Activated T-helper 17 cell treated with anti-CD3 and anti-CD28 coated beads, Interleukin-2, amount 50 U/mL, for 72 hours (primary cell): ENCODE results near the gene MX2. TPM values are rescaled to one million over a fixed set of nuclear protein-coding genes. Genes with fewer than 3 reads are reported as not detected.

Experiments used
- ATAC-seq: fragments of 150-1000 bp; cut with Tn5 transposase; replicated peaks from 2 replicates; pipeline ENCODE4 v1.10.0; 2021; ENCODE audit warnings: mild to moderate bottlenecking, moderate library complexity
- H3K27ac Mint-ChIP-seq: one replicate; pipeline ENCODE4 v1.8.0; 2022; ENCODE audit warnings: mixed read lengths
- H3K27me3 Mint-ChIP-seq: one replicate; pipeline ENCODE4 v1.8.0; 2022; ENCODE audit warnings: mixed read lengths
- H3K36me3 Mint-ChIP-seq: one replicate; pipeline ENCODE4 v1.8.0; 2022; ENCODE audit warnings: low read depth, mild to moderate bottlenecking, mixed read lengths
- H3K4me1 Mint-ChIP-seq: one replicate; pipeline ENCODE4 v1.8.0; 2022; ENCODE audit warnings: mixed read lengths
- H3K4me3 Mint-ChIP-seq: one replicate; pipeline ENCODE4 v1.8.0; 2022; ENCODE audit warnings: mild to moderate bottlenecking, mixed read lengths
- H3K9me3 Mint-ChIP-seq: one replicate; pipeline ENCODE4 v1.8.0; 2022; ENCODE audit warnings: mixed read lengths
- total RNA-seq, 2 donors: library from RNA; stranded (reverse); gene quantifications; one replicate each; pipeline ENCODE4 v1.2.3, GENCODE V29; 2022

The MX2 gene
- total RNA-seq, 2 donors from 2014 or later, result 13.0 to 59.1 TPM

DNA sequence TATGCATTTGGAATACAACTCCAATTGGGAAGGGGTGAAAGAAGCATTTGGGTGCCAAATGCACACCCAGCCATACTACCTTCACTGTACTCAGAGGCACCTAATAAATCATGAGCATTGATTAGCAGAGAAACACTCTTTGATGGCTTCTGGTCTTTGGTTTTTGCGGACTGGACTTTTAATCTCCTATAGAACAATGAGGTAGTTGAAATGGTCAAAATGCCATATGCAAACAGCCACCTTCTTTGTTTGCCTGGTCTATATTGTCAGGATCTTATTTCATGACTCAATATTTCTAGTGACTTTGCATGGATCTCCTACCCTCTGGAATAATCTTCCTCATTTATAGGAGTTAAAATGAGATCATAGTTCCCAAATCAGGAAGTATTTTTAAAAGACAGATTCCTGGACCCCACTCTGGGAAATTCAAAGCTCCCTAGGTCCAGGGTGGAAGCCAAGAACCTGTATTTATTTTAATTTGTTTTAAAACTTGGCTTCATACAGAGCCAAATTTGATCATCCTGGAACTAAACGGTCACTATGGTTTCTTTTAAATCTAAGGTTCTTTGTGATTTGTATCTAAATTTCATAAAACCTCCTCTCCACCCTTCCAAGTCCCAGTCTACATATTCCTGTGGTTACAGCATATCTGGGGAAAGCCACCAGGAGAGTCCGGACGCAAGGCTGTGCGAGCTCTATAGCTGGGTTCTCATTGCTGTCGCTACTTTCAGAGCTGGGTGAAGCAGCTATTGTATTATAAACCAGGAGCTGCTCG, 36.5 kb upstream of the MX2 start:
- no peak overlapping the region for H3K4me3 Mint-ChIP-seq
- H3K27ac Mint-ChIP-seq, result no peak overlapping the region
- H3K9me3 Mint-ChIP-seq, result no peaks in the 10 kb centered on the region
- H3K27me3 Mint-ChIP-seq, result peaks cover 8% of the 10 kb centered on the region
- ATAC-seq, result no peak
- H3K4me1 Mint-ChIP-seq, result peaks cover 5% of the 10 kb centered on the region
- no peaks in the 10 kb centered on the region for H3K36me3 Mint-ChIP-seq

DNA sequence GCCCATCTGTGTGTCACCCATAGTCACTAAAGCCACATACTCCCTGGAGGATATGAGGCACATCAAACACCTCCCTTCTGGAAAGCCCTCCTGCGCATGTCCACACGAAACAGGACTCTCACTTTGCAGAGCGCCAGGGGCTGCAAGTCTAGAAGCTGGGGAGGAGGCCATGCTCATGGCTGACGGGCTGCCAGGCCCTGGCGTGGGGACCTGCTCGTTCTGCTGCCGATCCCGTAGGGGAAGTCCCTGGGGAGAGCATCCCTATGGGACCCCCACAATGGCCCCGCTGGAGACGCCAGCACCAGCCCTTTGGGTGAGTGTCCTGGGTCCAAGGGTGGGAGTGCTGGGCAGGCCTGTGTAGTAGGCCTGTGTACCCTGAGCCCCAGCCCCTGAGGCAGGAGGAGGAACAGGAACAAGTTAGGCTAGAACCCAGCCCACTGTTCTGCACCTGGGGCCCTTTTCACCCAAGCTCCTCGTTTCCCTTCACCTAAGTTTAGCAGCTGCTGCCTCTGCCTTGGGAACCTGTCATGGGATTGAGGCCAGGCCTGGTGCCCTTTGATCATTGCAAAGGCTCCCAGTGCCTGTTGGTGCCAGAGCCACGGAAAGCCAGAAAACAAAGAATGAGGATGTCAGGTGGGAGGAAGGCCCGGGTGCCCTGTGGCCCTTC, 35.3 kb upstream of the MX2 start:
- Mint-ChIP-seq H3K4me1 (peaks cover 5% of the 10 kb centered on the region), H3K36me3 (no peaks in the 10 kb centered on the region), H3K9me3 (no peaks in the 10 kb centered on the region), H3K4me3 (no peak overlapping the region), H3K27ac (no peak overlapping the region), H3K27me3 (peaks cover 5% of the 10 kb centered on the region)
- ATAC-seq, result no peak

GRCh38 chr21:41327753-41328152, 34.1 kb upstream of the MX2 start:
- Mint-ChIP-seq H3K4me3 (no peak overlapping the region), H3K27me3 (no peaks in the 10 kb centered on the region), H3K9me3 (no peaks in the 10 kb centered on the region), H3K27ac (no peak overlapping the region), H3K4me1 (no peaks in the 10 kb centered on the region), H3K36me3 (no peaks in the 10 kb centered on the region)
- no peak for ATAC-seq

DNA sequence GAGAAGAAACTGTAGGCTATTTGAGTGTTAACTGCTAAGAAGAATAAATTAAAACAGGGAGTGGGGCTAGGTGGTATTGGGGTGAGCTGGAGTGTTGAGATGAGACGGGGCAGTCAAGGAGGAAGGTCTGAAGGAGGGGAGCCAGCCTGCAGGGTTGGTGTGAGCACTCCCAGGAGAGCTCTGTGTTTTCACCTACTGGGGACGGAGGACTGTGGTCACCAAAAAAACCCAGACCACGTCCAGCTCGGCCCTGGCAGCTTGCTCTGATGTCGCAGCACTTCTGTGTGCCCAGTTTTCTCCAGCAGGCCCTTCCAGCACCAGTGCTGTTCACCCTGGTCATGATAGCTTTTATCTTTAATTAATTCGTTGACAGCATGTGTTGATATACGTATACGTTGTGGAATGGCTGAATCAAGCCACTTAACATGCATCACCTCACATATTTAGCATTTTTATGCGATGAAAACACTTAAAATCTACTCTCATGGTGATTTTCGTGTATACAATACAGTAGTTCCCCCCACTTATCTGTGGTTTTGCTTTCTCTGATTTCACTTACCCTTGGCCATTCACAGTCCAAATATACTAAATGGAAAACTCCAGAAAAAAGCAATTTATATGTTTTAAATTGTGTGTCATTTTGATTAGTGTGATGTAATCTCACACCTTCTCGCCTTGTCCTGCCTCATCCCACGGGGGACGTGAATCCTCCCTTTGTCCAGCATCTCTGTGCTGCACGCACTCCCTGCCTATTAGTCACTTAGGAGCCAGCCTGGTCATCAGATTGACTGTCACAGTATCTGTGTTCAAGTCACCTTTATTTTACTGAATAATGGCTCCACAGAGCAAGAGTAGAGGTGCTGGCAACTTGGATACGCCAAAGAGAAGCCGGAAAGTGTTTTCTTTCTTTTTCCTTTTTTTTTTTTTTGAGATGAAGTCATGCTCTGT, 32.9 kb upstream of the MX2 start:
- H3K27me3 Mint-ChIP-seq, result peaks cover 6% of the 10 kb centered on the region
- H3K36me3 Mint-ChIP-seq, result no peaks in the 10 kb centered on the region
- H3K4me3 Mint-ChIP-seq, result no peak overlapping the region
- ATAC-seq, result no peak
- H3K9me3 Mint-ChIP-seq, result peaks cover 6% of the 10 kb centered on the region
- H3K27ac Mint-ChIP-seq, result no peak overlapping the region
- no peaks in the 10 kb centered on the region for H3K4me1 Mint-ChIP-seq

DNA sequence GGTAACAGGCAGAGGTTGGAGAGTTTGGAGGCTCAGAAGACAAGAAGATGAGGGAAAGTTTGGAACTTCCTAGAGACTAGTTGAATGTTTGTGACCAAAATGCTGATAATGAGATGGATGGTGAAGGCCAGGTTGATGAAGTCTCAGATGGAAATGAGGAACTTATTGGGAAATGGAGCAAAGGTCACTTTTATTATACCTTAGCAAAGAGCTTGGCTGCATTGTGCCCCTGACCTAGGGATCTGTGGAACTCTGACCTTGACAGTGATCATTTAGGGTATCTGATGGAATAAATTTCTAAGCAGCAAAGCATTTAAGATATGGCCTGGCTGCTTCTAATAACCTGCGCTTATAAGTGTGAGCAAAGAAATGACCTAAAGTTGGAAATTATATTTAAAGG, 28.1 kb upstream of the MX2 start:
- peaks cover 6% of the 10 kb centered on the region for H3K9me3 Mint-ChIP-seq
- no peak for ATAC-seq
- H3K4me1 Mint-ChIP-seq, result no peaks in the 10 kb centered on the region
- H3K27me3 Mint-ChIP-seq, result peaks cover 6% of the 10 kb centered on the region
- H3K27ac Mint-ChIP-seq, result no peak overlapping the region
- H3K4me3 Mint-ChIP-seq, result no peak overlapping the region
- no peaks in the 10 kb centered on the region for H3K36me3 Mint-ChIP-seq

- Mint-ChIP-seq H3K4me1 (no peaks in the 10 kb centered on the region), H3K27ac (no peak overlapping the region), H3K36me3 (no peaks in the 10 kb centered on the region), H3K4me3 (no peak overlapping the region), H3K9me3 (peaks cover 6% of the 10 kb centered on the region), H3K27me3 (peaks cover 11% of the 10 kb centered on the region)
- ATAC-seq, result no peak
Measured at GRCh38 chr21:41337515-41337914, 24.3 kb upstream of the MX2 start.

GRCh38 chr21:41338455-41338854, 23.4 kb upstream of the MX2 start:
- Mint-ChIP-seq H3K4me1 (no peaks in the 10 kb centered on the region), H3K9me3 (peaks cover 5% of the 10 kb centered on the region), H3K27me3 (peaks cover 13% of the 10 kb centered on the region), H3K4me3 (no peak overlapping the region), H3K36me3 (no peaks in the 10 kb centered on the region), H3K27ac (no peak overlapping the region)
- ATAC-seq, result no peak

DNA sequence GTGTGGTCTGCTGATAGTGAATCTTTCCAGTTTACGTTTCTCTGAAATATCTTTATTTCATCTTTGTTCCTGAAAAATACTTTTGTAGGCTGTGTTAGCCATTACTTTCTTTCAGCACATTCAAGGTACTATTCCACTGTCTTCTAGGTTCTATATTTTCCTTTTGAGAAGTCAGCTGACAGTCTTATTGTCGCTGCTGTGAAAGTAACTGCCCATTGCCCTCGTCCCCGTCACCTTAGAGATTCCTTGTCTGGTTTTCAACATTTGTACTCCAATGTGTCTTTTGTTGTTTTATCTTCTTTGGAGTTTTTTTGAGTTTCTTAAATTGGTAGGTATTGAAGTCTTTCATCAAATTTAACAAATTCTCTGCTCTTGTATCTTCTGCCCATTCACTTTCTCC, 19.8 kb upstream of the MX2 start:
- no peaks in the 10 kb centered on the region for H3K9me3 Mint-ChIP-seq
- no peak overlapping the region for H3K4me3 Mint-ChIP-seq
- H3K4me1 Mint-ChIP-seq, result no peaks in the 10 kb centered on the region
- ATAC-seq, result no peak
- H3K27me3 Mint-ChIP-seq, result peaks cover 12% of the 10 kb centered on the region
- H3K27ac Mint-ChIP-seq, result no peak overlapping the region
- no peaks in the 10 kb centered on the region for H3K36me3 Mint-ChIP-seq

GRCh38 chr21:41344146-41344545, 17.7 kb upstream of the MX2 start:
- ATAC-seq, result no peak
- peaks cover 12% of the 10 kb centered on the region for H3K27me3 Mint-ChIP-seq
- H3K4me3 Mint-ChIP-seq, result no peak overlapping the region
- no peak overlapping the region for H3K27ac Mint-ChIP-seq
- no peaks in the 10 kb centered on the region for H3K4me1 Mint-ChIP-seq
- H3K36me3 Mint-ChIP-seq, result no peaks in the 10 kb centered on the region
- H3K9me3 Mint-ChIP-seq, result no peaks in the 10 kb centered on the region

GRCh38 chr21:41345356-41345755, 16.5 kb upstream of the MX2 start:
- no peaks in the 10 kb centered on the region for H3K4me1 Mint-ChIP-seq
- peaks cover 12% of the 10 kb centered on the region for H3K27me3 Mint-ChIP-seq
- no peaks in the 10 kb centered on the region for H3K36me3 Mint-ChIP-seq
- no peak for ATAC-seq
- no peak overlapping the region for H3K27ac Mint-ChIP-seq
- no peaks in the 10 kb centered on the region for H3K9me3 Mint-ChIP-seq
- H3K4me3 Mint-ChIP-seq, result no peak overlapping the region

DNA sequence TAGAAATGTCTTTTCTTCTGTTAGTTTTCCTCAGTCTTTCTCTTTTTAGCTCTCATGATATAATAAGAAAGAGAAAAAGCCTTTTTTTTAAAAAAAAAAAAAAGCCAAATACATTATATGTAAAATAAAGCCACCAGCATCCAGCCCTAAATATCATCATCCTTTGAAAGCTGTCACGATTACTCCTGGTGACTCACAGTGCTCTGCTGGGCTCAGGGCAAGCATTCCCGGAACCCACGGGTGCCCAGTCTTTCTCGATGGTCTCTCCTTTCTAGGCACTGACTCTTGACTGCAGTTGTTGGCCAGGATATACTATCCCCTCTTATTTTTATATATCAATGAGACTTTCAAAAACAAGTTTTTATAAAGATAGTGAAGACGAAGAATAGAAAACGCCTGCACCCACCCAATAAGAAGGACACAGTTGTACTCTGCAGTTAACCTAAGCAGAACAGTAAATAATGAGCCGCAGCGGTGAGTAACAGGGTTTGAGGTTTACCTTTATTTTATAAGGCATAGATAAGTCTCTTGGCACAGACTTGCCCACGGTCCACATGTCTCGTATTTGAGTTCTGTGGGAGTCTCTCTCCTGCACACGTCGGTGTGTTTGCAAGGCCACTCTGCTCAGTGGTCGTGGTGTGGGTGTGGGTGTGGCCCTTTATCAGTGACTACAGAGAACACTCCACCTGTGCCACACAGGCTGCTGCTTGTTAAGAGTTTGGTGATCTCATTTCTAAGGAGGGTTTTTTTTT, 15.7 kb upstream of the MX2 start:
- no peaks in the 10 kb centered on the region for H3K36me3 Mint-ChIP-seq
- H3K9me3 Mint-ChIP-seq, result no peaks in the 10 kb centered on the region
- ATAC-seq, result no peak
- H3K27ac Mint-ChIP-seq, result no peak overlapping the region
- H3K27me3 Mint-ChIP-seq, result peaks cover 17% of the 10 kb centered on the region
- no peaks in the 10 kb centered on the region for H3K4me1 Mint-ChIP-seq
- no peak overlapping the region for H3K4me3 Mint-ChIP-seq

DNA sequence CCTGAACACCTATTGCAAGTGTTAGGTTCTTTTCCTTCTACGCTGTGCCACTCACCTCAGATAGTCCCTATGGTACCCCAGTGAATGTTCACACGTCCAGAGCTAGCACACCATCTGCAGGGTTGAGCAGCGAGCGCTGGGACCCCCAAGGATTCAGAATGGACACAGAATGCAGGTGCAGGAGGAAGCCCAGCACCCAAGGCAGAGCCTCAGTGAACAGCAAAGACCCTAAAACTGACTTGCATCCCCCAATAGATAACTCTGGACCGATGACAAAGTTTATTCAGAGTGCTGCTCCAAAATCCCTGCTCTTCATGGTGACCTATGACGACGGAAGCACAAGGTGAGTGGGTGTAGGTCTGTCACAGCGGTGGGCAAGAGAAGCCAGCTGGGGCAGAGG, 15.1 kb upstream of the MX2 start:
- Mint-ChIP-seq H3K27ac (no peak overlapping the region), H3K4me3 (no peak overlapping the region), H3K27me3 (peaks cover 18% of the 10 kb centered on the region), H3K4me1 (no peaks in the 10 kb centered on the region), H3K36me3 (no peaks in the 10 kb centered on the region), H3K9me3 (no peaks in the 10 kb centered on the region)
- no peak for ATAC-seq

DNA sequence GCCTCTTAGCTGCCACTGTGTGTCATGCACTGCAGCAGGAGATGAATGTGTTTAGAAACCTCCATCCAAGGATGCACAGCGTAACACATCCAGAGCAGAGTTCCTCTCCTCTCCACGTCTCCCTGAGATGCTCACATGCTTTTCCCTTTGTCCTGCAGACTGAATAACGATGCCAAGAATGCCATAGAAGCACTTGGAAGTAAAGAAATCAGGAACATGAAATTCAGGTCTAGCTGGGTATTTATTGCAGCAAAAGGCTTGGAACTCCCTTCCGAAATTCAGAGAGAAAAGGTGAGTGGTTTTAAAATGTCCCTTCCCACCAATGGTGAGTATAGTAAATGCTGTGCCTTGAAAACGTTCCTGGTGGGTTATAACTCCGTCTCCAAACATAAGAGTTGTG, 13.4 kb upstream of the MX2 start:
- ATAC-seq, result no peak
- H3K4me3 Mint-ChIP-seq, result no peak overlapping the region
- no peak overlapping the region for H3K27ac Mint-ChIP-seq
- H3K36me3 Mint-ChIP-seq, result no peaks in the 10 kb centered on the region
- no peaks in the 10 kb centered on the region for H3K9me3 Mint-ChIP-seq
- no peaks in the 10 kb centered on the region for H3K4me1 Mint-ChIP-seq
- H3K27me3 Mint-ChIP-seq, result peaks cover 10% of the 10 kb centered on the region

GRCh38 chr21:41349126-41349525, 12.7 kb upstream of the MX2 start:
- Mint-ChIP-seq H3K4me1 (no peaks in the 10 kb centered on the region), H3K36me3 (no peaks in the 10 kb centered on the region), H3K9me3 (no peaks in the 10 kb centered on the region)

More at GRCh38 chr21:41349126-41349525, 12.7 kb upstream of the MX2 start:
- no peak for ATAC-seq
- no peak overlapping the region for H3K27ac Mint-ChIP-seq
- no peak overlapping the region for H3K4me3 Mint-ChIP-seq
- peaks cover 8% of the 10 kb centered on the region for H3K27me3 Mint-ChIP-seq
